Neural cell (in vitro differentiated cells): ENCODE results near the gene AARS2.

Source experiments
- CTCF ChIP-seq: fragments of 450-650 bp; IDR thresholded peaks from 2 replicates; pipeline ENCODE4 v1.5.1; 2014; ENCODE audit warnings: antibody characterized with exemption, mild to moderate bottlenecking, moderate library complexity; ENCODE audit not compliant: poor library complexity, severe bottlenecking
- MXI1 ChIP-seq: fragments of 450-650 bp; conservative IDR thresholded peaks from 2 replicates; pipeline ENCODE4 v1.6.1; 2014; ENCODE audit warnings: antibody characterized with exemption, mild to moderate bottlenecking; ENCODE audit not compliant: poor library complexity, severe bottlenecking
- REST ChIP-seq: IDR thresholded peaks from 2 replicates; pipeline ENCODE4 v1.6.1; 2012; ENCODE audit warnings: borderline replicate concordance

GRCh38 chr6:44309092-44309491 is 4.1 kb downstream of the AARS2 start:
- no peak for TF ChIP-seq MXI1
- TF ChIP-seq CTCF = no peak
- no peak for TF ChIP-seq REST
